SHP77 treated with DMSO at 0.1 percent for 48 hours (cell line): Measurements from ENCODE around the gene LIPE.

Experiments used
- DNase-seq: peaks from one replicate; lab custom pipeline; 2025; lab: John Stamatoyannopoulos, UW

The LIPE gene

GRCh38 chr19:42380155-42380554 is 47.0 kb downstream of the LIPE start:
- no peak for DNase-seq

- DNase-seq = no peak
Measured at GRCh38 chr19:42378225-42379215, 48.7 kb downstream of the LIPE start.

- DNase-seq = no peak
Measured at GRCh38 chr19:42376177-42376555, 51.0 kb downstream of the LIPE start.

- DNase-seq = no peak
Measured at GRCh38 chr19:42375415-42376176, 51.6 kb downstream of the LIPE start.

GRCh38 chr19:42374826-42375376 is 52.3 kb downstream of the LIPE start:
- DNase-seq = no peak

- no peak for DNase-seq
Measured at GRCh38 chr19:42370626-42371175, 56.5 kb downstream of the LIPE start.

GRCh38 chr19:42370068-42370520 is 57.1 kb downstream of the LIPE start:
- DNase-seq = no peak

GRCh38 chr19:42369433-42370067 is 57.6 kb downstream of the LIPE start:
- DNase-seq = no peak

- no peak for DNase-seq
Measured at GRCh38 chr19:42368765-42369164, 58.4 kb downstream of the LIPE start.

- DNase-seq = no peak
Measured at GRCh38 chr19:42368360-42368759, 58.8 kb downstream of the LIPE start.

- no peak for DNase-seq
Measured at GRCh38 chr19:42367929-42368328, 59.3 kb downstream of the LIPE start.

GRCh38 chr19:42366673-42367072 is 60.5 kb downstream of the LIPE start:
- no peak for DNase-seq

- no peak for DNase-seq
Measured at GRCh38 chr19:42363614-42364346, 63.4 kb downstream of the LIPE start.

GRCh38 chr19:42362891-42363440 is 64.2 kb downstream of the LIPE start:
- DNase-seq = no peak

GRCh38 chr19:42362342-42362741 is 64.8 kb downstream of the LIPE start:
- no peak for DNase-seq

- no peak for DNase-seq
Measured at GRCh38 chr19:42361545-42361910, 65.7 kb downstream of the LIPE start.

GRCh38 chr19:42360787-42361544 is 66.2 kb downstream of the LIPE start:
- DNase-seq = no peak

GRCh38 chr19:42357290-42357689 is 69.9 kb downstream of the LIPE start:
- no peak for DNase-seq

- DNase-seq = no peak
Measured at GRCh38 chr19:42356686-42357085, 70.5 kb downstream of the LIPE start.

- DNase-seq = no peak
Measured at GRCh38 chr19:42355896-42356295, 71.3 kb downstream of the LIPE start.
